Left kidney (tissue), 2 donors: Measurements from ENCODE around the gene GNG7. TPM values are rescaled to one million over a fixed set of nuclear protein-coding genes. Genes with fewer than 3 reads are reported as not detected.
A peak's percentile ranks its signal among the peaks of the same experiment; 100 is the strongest.
"Not testable (repeated sequence)": the region's sequence is repeated elsewhere in the genome, so short reads cannot be mapped to it uniquely, and the experiment has no call there.

Experiments
- DNase-seq: peaks from one replicate; pipeline ENCODE4 v3.0.0-alpha.2; 2013
- polyA plus RNA-seq: library from polyadenylated mRNA; unstranded; fragments of 120-200 nt; gene quantifications from one replicate; pipeline ENCODE4 v1.2.1, GENCODE V29; 2013; ENCODE audit not compliant: insufficient read length

GNG7 gene
- polyA plus RNA-seq, 1 donor, result 5.4 TPM

DNA sequence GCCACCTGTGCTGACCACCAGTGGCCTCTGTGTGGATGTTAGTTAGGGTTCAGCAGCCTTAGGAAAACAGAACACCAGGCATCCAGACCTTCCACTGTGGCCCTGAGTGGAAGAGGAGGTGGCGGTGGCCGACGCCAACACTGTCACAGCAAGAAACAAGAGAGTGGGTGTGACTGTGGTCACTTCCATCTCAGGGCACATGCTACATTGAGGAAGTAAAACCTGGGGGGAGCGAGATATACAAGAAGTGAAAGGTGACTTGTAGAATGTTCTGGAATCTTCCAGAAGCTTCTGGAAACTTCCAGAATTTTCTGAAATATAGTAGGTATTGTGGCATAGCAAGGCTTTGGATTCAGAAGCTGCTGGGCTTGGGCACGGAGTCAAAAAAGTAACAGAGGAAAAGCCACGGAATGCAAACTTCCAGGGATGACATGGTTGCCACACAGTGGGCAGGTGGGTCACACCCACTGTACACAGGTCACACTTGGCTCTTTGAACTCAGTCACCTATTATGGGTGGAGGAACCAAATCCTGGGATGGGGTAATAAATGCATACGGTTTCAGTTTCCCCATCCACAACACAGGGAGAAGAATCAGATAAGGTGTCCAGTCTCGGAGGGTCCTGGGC is 24.3 kb downstream of the GNG7 start:
- no peak for DNase-seq

- no peak for DNase-seq
Measured at GRCh38 chr19:2676823-2677222, 25.7 kb downstream of the GNG7 start.

- DNase-seq, result no peak
Measured at GRCh38 chr19:2675892-2676291, 26.6 kb downstream of the GNG7 start.

GRCh38 chr19:2670217-2670616 is 32.3 kb downstream of the GNG7 start:
- no peak for DNase-seq

DNA sequence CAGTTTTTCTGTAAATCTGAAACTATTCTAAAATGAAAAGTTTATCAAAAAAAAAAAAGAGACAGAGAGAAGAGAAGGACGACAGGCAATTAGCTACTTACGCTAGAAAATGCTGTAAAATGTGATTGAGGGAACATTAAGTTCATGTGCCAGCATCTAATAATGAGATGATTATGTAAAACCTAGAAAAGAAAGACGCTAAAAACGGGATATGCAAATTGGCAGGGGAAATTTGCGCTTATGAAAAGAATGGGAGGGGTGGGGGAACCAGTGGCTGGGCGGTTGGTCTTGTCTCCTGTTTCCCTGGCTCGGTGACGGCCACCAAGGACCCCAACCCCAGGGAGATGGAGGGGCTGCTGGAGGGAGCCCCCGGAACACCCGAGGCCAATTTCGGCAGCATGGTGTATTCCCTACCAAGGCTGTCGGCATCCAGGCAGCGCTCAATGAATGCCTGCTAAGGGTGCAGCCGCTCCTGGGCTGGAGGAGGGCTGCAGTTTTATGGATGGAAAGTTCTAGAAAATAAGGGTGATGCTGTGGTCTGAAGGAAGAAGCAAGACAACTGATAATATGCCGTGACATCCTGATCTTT is 34.2 kb downstream of the GNG7 start:
- DNase-seq, result no peak

DNA sequence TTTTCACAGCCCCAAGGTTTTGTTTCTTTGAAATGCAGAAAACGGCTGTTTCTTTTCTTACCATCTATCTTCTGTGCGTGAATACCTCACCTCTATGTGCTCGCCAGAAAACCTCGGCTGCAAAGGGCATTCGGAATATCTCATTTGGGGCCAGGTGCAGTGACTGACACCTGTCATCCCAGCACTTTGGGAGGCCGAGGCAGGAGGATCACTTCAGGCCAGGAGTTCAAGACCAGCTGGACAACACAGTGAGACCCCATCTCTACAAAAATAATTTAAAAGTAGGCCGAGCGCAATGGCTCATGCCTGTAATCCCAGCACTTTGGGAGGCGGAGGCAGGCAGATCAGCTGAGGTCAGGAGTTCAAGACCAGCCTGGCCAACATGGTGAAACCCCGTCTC is 35.1 kb downstream of the GNG7 start:
- not testable (repeated sequence) for DNase-seq

GRCh38 chr19:2666344-2666994 is 36.0 kb downstream of the GNG7 start:
- DNase-seq, result no peak

DNA sequence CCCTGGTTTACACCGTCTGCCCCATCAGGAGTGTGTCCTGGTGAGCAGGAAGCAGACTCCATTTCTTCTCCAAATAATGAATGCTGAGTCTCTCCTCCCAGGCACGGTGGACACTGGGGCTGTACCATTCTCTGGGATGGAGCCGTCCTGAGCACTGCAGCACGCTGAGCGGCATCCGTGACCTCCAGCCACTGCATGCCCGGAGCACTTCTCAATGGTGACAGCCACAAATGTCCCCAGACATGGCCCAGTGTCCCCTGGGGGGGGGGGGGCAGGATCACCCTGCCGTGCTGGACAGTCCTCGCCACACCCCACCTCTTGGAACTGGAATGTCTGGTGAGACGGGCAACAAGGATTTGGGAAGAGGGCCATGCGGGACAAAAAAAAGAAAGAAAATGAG is 37.4 kb downstream of the GNG7 start:
- no peak for DNase-seq

- no peak for DNase-seq
Measured at GRCh38 chr19:2663920-2664571, 38.4 kb downstream of the GNG7 start.

GRCh38 chr19:2661615-2662014 is 40.9 kb downstream of the GNG7 start:
- no peak for DNase-seq

- no peak for DNase-seq
Measured at GRCh38 chr19:2659856-2660432, 42.5 kb downstream of the GNG7 start.

DNA sequence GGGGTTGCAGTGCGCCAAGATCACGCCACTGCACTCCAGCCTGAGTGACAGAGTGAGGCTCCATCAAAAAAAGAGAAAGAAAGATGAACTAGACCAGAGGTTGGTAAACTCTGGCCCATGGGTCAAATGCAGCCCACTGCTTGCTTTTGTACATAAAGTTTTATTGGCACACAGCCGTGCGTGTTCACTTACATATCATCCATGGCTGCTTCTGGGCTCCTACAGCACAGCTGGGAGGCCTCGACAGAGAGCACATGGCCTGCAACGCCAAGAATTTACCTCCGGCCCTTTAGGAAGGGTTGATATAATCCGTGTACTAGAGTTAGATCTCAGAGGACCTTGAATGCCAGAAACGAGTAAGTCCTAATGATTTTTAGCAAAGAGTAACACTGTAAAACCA is 46.0 kb downstream of the GNG7 start:
- DNase-seq, result no peak

- DNase-seq, result no peak
Measured at GRCh38 chr19:2653710-2654707, 48.5 kb downstream of the GNG7 start.

DNA sequence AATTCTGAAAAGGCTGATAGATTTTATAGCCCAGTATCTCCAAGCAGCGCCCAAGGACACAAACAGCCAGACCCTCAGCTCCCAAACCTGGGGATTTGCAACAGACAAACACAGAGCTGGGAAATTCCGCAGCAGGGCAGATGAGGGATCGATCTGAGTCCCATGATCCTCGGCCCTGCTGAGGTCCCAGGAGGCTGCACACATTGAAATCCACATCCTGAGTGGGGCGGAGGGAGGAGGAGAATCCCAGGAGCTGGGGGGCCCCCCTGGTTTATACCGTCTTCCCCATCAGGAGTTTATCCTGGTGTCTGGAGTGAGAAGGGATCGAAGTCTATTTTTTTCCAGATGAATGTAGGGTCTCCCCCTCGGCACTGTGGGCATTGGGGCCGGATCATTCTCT is 49.3 kb downstream of the GNG7 start:
- DNase-seq, result no peak

- no peak for DNase-seq
Measured at GRCh38 chr19:2652504-2653099, 49.9 kb downstream of the GNG7 start.

DNA sequence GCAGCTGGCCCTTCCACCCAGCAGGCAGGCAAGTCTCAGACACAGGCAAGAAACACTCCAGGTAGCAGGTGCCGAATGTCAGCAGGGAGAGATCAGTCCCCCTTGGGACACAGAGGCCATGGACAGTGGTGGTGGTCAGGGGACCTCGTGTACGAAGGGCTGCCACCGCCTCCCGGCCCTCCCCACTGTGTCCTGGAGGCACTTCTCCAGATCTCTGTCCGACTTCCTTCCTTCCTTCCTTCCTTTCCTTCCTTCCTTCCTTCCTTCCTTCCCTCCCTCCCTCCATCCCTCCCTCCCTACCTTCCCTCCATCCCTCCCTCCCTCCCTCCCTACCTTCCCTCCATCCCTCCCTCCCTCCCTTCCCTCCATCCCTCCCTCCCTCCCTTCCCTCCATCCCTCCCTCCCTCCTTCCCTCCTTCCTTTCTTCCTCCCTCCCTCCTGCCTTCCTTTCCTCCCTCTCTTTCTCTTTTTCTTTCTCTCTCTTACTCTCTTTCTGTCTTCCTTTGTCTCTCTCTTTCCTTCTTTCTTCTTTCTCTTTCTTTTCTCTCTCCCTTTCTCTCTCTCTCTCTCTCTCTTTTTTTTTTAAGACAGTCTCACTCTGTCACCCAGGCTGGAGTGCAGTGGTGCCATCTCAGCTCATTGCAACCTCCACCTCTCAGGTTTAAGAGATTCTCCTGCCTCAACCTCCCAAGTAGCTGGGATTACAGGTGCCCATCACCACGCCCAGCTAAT is 51.3 kb downstream of the GNG7 start:
- DNase-seq, result not testable (repeated sequence)

DNA sequence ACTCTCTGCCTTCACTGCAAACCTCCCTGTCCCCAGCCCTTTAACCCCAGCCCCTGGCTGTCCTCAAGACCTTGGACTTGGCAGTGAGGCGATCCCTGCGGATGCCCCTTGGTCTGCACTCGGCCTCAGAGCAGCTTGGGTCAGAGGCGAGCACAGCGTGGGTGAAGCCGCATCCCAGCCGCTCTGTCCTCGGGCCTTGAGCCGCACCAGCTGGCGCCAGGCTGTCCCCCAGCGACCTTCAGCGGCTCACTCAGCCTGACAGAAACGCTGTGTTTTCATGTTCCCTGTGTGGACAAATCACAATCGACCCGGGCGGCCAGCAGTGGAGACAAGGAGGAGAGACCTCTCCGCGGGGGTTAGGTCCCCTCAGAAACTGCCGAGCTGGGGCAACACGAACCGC is 52.0 kb downstream of the GNG7 start:
- no peak for DNase-seq

GRCh38 chr19:2648528-2648937 is 54.0 kb downstream of the GNG7 start:
- DNase-seq, result peak; percentile 62

DNA sequence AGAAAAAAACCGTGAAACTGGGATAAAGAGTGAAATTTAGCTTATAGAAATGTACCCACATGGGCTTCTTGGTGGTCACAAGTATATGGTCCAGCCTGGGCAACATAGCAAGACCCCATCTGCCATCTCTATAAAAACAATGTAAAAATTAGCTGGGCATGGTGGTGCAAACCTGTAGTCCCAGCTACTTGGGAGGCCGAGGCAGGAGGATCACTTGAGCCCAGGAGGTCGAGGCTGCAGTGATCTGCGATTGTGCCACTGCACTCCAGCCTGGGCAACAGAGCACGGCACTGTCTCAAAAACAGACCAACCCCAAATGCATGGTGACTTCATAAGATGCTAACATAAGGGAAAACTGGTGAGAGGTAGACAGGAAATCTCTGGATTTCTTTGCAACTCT is 54.4 kb downstream of the GNG7 start:
- no peak for DNase-seq

GRCh38 chr19:2646866-2647535 is 55.5 kb downstream of the GNG7 start:
- DNase-seq, result no peak
